Nephron progenitor cell (in vitro differentiated cells): ENCODE results near the gene KIAA1549.

Experiments used
- DNase-seq: peaks from one replicate; pipeline ENCODE4 v3.0.0; 2021
- H3K27ac Mint-ChIP-seq: 2 replicates; pipeline ENCODE4 v1.8.0; 2021; ENCODE audit warnings: mild to moderate bottlenecking, moderate library complexity, mixed read lengths
- H3K27me3 Mint-ChIP-seq: 2 replicates; pipeline ENCODE4 v1.8.0; 2021; ENCODE audit warnings: mild to moderate bottlenecking, low read depth, mixed read lengths; ENCODE audit not compliant: poor library complexity
- H3K36me3 Mint-ChIP-seq: 2 replicates; pipeline ENCODE4 v1.8.0; 2021; ENCODE audit warnings: low read depth, mixed read lengths
- H3K4me1 Mint-ChIP-seq: 2 replicates; pipeline ENCODE4 v1.8.0; 2021; ENCODE audit warnings: mixed read lengths
- H3K4me3 Mint-ChIP-seq: 2 replicates; pipeline ENCODE4 v1.8.0; 2021; ENCODE audit warnings: mild to moderate bottlenecking, moderate library complexity, mixed read lengths
- H3K9me3 Mint-ChIP-seq: 2 replicates; pipeline ENCODE4 v1.8.0; 2021; ENCODE audit warnings: mild to moderate bottlenecking, moderate library complexity, mixed read lengths
- CTCF ChIP-seq: fragments of 200-600 bp; sonication (generic); IDR thresholded peaks from 2 replicates; pipeline ENCODE4 v1.5.0; 2021; ENCODE audit warnings: antibody characterized with exemption

Gene KIAA1549

DNA sequence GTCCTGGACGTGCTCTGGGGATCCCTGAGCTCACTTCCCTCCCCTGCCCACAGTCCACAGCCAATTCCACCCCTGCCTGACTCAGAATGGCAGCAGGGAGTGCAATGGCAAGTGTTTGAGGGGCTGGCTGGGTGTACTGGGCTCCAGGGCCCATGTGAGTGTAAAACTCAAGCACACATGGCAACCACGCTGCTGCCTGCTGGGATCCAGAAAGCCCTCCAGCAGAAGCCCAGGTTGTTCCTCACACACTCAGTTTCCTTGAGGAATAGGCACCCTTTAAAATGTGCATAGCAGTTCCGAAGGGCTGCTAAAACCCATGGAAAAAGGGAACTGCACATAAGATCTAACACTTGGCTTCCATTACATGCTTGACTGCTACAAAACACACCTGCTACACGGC is 171.8 kb downstream of the KIAA1549 start:
- no peaks in the 10 kb centered on the region for H3K9me3 Mint-ChIP-seq
- no peak overlapping the region for H3K4me3 Mint-ChIP-seq
- H3K27ac Mint-ChIP-seq = no peak overlapping the region
- H3K4me1 Mint-ChIP-seq = no peaks in the 10 kb centered on the region
- no peak for TF ChIP-seq CTCF
- peaks cover 3% of the 10 kb centered on the region for H3K27me3 Mint-ChIP-seq
- H3K36me3 Mint-ChIP-seq = no peaks in the 10 kb centered on the region
- DNase-seq = no peak

DNA sequence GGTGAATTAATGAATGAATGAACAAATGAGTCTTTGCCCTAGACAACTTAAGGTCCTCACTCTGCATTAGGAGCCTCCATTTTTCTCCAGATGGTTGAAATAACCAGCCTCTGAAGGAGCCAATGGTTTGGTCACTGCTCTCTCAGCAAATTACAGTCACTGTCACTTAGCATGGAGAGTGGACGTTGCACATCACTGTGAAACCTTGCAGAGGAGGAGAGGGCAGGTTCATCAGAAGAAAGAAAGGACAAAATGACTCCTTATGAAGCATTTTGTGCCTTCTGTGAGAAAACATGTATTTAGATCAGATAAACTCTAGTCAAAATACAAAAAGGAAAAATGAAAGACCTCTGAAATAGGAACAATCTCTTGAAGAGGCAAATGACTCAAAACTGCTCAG is 176.6 kb downstream of the KIAA1549 start:
- Mint-ChIP-seq H3K36me3 (no peaks in the 10 kb centered on the region), H3K4me1 (no peaks in the 10 kb centered on the region), H3K27ac (no peak overlapping the region), H3K27me3 (peaks cover 13% of the 10 kb centered on the region), H3K9me3 (no peaks in the 10 kb centered on the region), H3K4me3 (no peak overlapping the region)
- DNase-seq = no peak
- no peak for TF ChIP-seq CTCF

GRCh38 chr7:138802706-138803105 is 178.5 kb downstream of the KIAA1549 start:
- H3K36me3 Mint-ChIP-seq = no peaks in the 10 kb centered on the region
- TF ChIP-seq CTCF = no peak
- DNase-seq = no peak
- H3K27me3 Mint-ChIP-seq = peaks cover 26% of the 10 kb centered on the region
- H3K9me3 Mint-ChIP-seq = no peaks in the 10 kb centered on the region
- H3K27ac Mint-ChIP-seq = no peak overlapping the region
- H3K4me1 Mint-ChIP-seq = peaks cover 5% of the 10 kb centered on the region
- no peak overlapping the region for H3K4me3 Mint-ChIP-seq

GRCh38 chr7:138801256-138801655 is 179.9 kb downstream of the KIAA1549 start:
- Mint-ChIP-seq H3K9me3 (no peaks in the 10 kb centered on the region), H3K27ac (no peak overlapping the region), H3K36me3 (no peaks in the 10 kb centered on the region), H3K4me3 (no peak overlapping the region), H3K27me3 (peaks cover 38% of the 10 kb centered on the region), H3K4me1 (peaks cover 5% of the 10 kb centered on the region)
- no peak for TF ChIP-seq CTCF
- no peak for DNase-seq

- H3K27me3 Mint-ChIP-seq = peaks cover 40% of the 10 kb centered on the region
- H3K9me3 Mint-ChIP-seq = no peaks in the 10 kb centered on the region
- no peak for DNase-seq
- no peaks in the 10 kb centered on the region for H3K36me3 Mint-ChIP-seq
- H3K4me3 Mint-ChIP-seq = no peak overlapping the region
- no peak overlapping the region for H3K27ac Mint-ChIP-seq
- TF ChIP-seq CTCF = no peak
- H3K4me1 Mint-ChIP-seq = peaks cover 5% of the 10 kb centered on the region
Observed at GRCh38 chr7:138799336-138800000, 181.7 kb downstream of the KIAA1549 start.

DNA sequence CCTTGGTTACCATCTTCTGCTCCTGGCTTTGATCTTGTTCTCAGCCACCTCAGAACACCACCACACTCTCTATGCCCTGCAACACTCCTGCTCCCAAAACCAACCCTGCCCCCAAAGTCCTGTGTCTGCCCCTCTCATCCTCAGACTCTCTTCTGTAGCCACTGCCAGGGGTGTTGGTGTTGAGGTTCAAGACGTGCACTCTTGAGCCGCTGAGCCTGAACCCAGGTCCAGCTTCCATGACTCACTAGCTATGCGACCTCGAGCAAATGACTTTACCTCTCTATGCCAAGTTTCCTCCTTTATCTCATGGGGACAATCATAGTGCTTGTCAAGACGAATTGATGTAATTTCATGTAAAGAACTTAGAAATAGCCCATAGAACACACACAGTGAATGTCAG is 182.4 kb downstream of the KIAA1549 start:
- peaks cover 5% of the 10 kb centered on the region for H3K4me1 Mint-ChIP-seq
- H3K4me3 Mint-ChIP-seq = no peak overlapping the region
- H3K36me3 Mint-ChIP-seq = no peaks in the 10 kb centered on the region
- H3K27ac Mint-ChIP-seq = no peak overlapping the region
- TF ChIP-seq CTCF = no peak
- H3K27me3 Mint-ChIP-seq = peaks cover 37% of the 10 kb centered on the region
- H3K9me3 Mint-ChIP-seq = no peaks in the 10 kb centered on the region
- no peak for DNase-seq
